ENCODE results near the gene BLNK. TPM values are rescaled to one million over a fixed set of nuclear protein-coding genes. Genes with fewer than 3 reads are reported as not detected.

The BLNK gene
- total and polyA plus RNA-seq, 2 of the 13 experiments (the other 11 are each of a cell fraction or from before 2014, with no cell fraction given), result not detected

GRCh38 chr10:96295475-96295874 lies 24.1 kb upstream of the BLNK start (continued):
- TF ChIP-seq DZIP1 (CRISPR knock-in tag; IDR thresholded peaks at IDR 0.05) (no peak), ZNF577 (CRISPR knock-in tag; IDR thresholded peaks at IDR 0.05; ENCODE audit: borderline replicate concordance, low read depth) (no peak), ZC3H4 (CRISPR knock-in tag; IDR thresholded peaks at IDR 0.05; ENCODE audit: borderline replicate concordance) (no peak), SNAI1 (CRISPR knock-in tag; IDR thresholded peaks at IDR 0.05; ENCODE audit: borderline replicate concordance) (no peak), ZBTB8A (CRISPR knock-in tag; IDR thresholded peaks at IDR 0.05; ENCODE audit: borderline replicate concordance, low read depth) (no peak), ZNF777 (CRISPR knock-in tag; IDR thresholded peaks at IDR 0.05) (no peak), ZNF768 (CRISPR knock-in tag; IDR thresholded peaks at IDR 0.05) (no peak)
- TF ChIP-seq, protein P1, sequence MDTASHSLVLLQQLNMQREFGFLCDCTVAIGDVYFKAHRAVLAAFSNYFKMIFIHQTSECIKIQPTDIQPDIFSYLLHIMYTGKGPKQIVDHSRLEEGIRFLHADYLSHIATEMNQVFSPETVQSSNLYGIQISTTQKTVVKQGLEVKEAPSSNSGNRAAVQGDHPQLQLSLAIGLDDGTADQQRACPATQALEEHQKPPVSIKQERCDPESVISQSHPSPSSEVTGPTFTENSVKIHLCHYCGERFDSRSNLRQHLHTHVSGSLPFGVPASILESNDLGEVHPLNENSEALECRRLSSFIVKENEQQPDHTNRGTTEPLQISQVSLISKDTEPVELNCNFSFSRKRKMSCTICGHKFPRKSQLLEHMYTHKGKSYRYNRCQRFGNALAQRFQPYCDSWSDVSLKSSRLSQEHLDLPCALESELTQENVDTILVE (CRISPR knock-in tag; IDR thresholded peaks at IDR 0.05), result no peak
